ENCODE data around the gene MACROH2A1. TPM values are rescaled to one million over a fixed set of nuclear protein-coding genes. Genes with fewer than 3 reads are reported as not detected.

Gene MACROH2A1
- 150 and 169 TPM in 2 replicates for total RNA-seq

GRCh38 chr5:135398855-135399793 is at the start of gene MACROH2A1:
TSS of gene MACROH2A1 (minus strand) at chr5:135399231. CDS start at chr5:135389093, 10,138 bp downstream.
- no peak for DNase-seq (ENCODE audit: extremely low read depth, low read depth, low spot score)

DNA sequence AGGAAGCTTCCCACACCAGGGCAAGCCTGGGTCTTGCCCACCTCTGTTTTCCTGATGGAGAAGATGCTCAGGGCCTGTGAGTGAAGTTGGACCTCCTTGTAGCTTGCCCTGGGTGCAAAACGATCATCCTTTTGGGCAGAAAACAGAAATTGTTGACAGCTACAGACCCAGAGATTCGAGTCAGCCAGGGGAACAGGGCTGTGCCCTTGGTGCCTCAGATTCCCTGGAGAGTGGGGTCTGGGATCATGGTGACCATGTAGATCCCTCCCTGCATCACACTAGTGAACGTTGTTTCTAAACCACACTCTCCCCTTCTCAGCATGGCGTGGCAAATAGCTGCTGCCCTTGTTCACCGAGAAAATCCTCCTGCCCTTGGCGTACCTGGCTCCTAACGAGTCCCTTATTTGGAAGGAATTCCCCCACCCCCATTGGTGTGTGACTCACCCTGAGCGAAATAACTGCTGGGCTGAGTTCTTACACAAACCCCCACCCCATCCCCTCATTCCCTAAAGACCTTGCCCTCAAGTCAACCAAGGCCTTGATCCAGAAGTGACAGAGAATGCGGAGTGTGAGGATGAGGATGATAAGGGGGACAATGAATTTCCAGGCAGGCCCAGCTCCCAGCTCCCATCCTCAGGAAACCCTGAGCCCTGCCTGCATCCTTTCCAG is 49.2 kb upstream of the MACROH2A1 start:
- DNase-seq (ENCODE audit: extremely low read depth, low read depth, low spot score) = no peak

DNA sequence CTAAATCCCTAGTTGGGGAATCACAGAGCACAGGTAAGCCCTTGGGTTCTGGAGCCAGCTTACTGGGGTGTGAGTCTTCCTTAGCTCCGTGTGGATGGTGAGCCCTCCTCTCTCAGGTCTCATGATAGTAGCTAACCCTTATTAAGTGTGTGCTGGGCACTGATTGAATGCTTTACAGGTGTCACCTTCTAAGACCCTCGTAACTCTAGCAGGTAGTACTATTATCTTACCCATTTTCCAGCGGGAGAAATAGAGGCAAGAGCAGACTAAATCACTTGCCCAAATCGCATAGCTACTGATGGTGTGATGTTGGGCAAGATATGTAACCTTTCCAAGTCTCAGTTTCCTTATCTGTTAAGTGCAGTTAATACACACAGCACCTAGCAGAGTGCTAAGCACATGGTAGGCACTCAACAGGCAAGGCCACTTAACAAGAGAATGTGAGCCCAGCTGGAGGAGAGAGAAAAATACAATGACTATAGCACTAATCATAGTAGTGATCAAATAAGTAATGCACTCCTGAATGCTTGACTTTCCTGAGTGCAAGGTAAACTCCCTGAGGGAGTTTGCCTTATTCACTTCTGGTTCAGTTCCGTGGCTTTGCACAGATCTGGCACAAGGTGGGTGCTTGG is 48.4 kb upstream of the MACROH2A1 start, which contains the start of gene DCANP1:
DCANP1 (minus strand) TSS at position 51 of the 632 bp plus-strand sequence. CDS start 240 bp downstream, outside the sequence.
- DNase-seq (ENCODE audit: extremely low read depth, low read depth, low spot score) = no peak

GRCh38 chr5:135446615-135447014 is 47.6 kb upstream of the MACROH2A1 start:
- DNase-seq (ENCODE audit: extremely low read depth, low read depth, low spot score) = no peak

- no peak for DNase-seq (ENCODE audit: extremely low read depth, low read depth, low spot score)
These were observed 47.2 kb upstream of the MACROH2A1 start for GRCh38 chr5:135446206-135446605.

DNA sequence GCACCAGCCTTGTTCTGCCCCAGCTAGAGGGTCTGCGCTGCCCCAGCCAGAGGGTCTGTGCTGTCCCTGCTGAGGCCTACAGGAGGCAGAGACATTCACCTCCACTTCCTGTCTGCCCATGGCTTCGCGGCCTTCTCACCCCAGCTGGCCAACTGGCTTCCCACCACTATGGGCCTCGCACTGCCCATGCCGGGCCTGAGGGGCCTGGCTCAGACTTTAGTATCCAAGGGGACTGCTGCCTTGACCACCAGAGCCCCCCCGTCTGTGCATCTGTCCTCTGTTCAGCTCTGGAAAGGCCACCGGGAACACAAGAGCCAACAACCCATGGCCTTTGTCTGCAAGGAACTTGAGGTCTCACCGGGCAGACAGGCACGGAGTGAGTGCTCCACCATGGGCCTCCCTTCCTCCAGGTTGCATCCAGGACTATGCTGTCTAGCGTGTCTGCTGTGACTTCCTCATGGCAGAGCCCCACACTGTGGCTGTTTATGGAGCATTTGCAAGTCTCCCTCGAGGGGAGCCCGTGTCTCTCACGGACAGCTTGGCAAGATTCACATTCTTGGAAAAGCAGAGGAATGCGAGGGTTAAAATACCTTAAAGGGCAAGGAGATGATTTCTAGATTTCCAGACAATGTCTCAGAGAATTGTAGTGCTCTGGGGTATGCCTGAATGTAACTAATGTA is 46.4 kb upstream of the MACROH2A1 start:
- no peak for DNase-seq (ENCODE audit: extremely low read depth, low read depth, low spot score)

DNA sequence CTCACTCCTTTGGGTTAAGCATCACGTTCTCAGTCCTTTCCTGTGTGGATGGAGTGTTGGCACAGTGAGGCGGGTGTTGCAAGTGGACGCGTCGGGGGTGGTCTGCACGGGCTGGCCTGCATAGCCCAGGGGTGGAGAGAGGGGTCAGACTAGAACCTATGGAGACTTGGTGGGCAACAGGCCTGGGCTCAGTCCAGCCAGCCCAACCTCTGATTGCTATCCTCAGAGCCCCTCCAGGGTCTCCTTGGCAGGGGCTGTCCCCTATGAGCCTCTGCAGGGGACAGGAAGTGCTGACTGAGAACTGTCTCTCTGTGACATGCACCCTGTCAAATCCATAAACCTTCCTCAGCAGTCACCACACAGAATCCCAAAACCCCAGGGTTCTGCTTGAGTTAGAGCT is 45.9 kb upstream of the MACROH2A1 start:
- DNase-seq (ENCODE audit: extremely low read depth, low read depth, low spot score) = no peak

- no peak for DNase-seq (ENCODE audit: extremely low read depth, low read depth, low spot score)
These were observed 45.3 kb upstream of the MACROH2A1 start for GRCh38 chr5:135444360-135444759.

- DNase-seq (ENCODE audit: extremely low read depth, low read depth, low spot score) = no peak
These were observed 44.3 kb upstream of the MACROH2A1 start for GRCh38 chr5:135443161-135443960.

DNA sequence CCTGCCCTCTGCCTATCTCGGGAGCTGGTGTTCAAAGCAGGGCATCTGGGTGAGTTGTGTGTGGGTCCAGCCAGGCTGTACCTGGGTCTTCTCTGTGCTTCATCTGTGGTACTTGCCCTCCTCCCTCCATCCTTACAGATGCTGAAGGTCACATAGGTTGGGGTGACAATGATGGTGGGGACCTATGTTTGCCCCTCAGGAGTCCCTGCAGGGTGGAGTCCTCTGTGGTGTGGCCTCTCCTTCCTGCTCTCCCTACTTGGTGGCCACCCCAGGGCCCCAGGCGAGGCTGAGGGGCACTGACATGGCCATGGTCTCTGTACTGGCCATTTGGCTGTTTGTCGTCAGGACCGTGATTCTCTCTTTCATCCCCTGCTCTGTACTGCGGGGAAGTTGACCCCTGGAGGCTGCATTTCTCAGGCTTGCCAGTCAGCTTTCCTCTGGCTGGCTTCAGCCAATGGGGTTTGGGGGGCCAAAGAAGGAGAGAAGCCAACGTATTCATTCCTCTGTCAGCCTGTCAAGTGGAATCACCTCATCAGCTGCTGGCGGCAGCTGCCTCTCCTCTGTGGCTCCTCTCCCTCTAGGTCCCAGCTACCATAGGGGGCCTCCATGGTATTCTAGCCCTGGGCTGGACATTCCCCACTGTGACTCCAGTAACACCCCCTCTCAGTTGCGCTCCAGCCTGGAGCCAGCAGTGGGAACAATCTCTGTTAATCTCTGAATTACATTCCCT is 43.6 kb upstream of the MACROH2A1 start:
- no peak for DNase-seq (ENCODE audit: extremely low read depth, low read depth, low spot score)

DNA sequence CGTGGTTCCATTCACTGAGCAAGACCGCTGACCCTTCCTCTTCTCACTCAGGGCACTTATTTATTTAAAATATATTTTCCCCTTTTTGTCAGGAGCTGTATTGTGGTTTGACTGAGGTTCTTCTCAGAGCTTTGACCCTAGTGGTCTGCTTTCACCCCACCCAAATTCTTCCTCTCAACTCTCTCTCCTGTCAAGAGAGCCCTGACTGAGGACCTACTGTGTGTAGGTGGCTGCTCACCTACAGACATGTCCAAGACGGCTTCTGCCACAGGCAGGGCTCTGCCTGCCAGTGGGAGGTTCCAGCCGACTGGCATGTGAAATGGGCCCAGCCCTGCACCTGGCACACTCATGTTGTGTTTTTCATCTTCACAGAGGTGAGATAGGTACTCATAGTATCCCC is 42.9 kb upstream of the MACROH2A1 start:
- DNase-seq (ENCODE audit: extremely low read depth, low read depth, low spot score) = no peak

DNA sequence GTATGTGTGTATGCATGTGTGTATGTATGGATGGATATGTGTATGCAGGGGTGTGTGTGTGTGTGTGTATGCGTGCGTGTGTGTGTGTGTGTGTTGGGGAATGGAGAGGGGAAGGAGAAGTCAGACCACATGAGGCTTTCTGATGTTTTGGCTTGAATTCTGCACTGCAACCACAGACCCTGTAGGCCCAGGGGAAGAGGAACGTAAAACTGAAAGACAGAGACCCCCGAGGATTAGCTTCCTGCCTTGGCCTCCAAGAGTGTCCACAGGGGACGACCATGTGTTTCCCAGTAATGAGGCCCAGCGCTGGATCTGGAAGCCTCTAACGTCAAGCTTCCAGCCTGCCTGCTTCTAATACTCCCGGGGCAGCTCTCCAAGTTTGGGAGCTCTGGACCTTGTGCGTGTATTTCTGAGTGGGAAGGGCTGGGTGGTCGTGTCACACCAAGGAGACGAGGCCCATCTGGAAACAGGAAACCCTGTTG is 42.4 kb upstream of the MACROH2A1 start:
- no peak for DNase-seq (ENCODE audit: extremely low read depth, low read depth, low spot score)

DNA sequence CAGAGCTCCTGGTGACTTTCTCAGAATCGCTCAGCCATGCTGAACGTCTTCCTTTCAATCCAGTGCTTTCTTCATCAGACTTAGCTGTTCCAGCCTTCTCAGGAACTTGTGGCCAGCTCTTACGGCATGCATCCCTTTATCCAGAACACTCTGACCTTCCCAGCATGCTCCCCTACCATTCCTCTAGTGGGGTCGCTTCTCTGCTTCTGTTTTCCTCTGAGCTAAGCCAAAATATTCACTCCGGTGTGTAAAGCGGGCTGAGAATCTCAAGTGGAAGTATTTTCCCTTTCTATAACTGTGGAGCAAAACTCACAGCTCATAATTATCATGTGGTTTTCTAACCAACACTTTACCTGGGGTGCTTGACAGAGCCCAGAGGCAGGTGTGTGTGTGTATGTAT is 41.9 kb upstream of the MACROH2A1 start:
- DNase-seq (ENCODE audit: extremely low read depth, low read depth, low spot score) = no peak

GRCh38 chr5:135439231-135440205 is 40.5 kb upstream of the MACROH2A1 start:
- DNase-seq (ENCODE audit: extremely low read depth, low read depth, low spot score) = no peak

DNA sequence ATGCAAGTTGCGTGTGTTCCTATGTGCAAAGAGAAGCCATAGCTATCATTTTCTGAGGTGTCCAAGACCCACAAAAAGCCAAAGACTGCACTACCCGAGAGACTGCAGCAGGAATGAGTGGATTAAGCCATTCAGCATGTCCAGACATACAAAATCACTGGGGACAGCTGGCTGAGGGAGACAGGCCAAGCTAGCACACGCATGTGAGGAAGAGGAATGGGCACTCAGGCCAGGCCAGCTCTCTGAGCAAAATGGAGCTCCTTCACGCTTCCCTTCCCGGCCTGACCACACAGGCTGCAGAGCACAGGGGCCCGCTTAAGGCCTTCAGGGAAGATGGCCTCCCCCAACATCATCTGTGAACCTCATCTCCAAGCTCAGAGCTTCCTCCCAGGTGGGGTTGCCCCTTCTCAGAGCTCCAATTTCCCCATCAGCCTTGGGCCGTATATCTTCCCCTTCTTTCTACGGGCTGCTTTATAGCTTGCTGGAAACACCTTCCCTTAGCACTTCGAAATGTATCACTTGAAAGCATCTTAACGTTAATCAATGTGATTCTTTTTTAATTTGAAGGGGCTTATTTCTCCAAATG is 39.7 kb upstream of the MACROH2A1 start:
- no peak for DNase-seq (ENCODE audit: extremely low read depth, low read depth, low spot score)

- no peak for DNase-seq (ENCODE audit: extremely low read depth, low read depth, low spot score)
These were observed 38.9 kb upstream of the MACROH2A1 start for GRCh38 chr5:135437796-135438560.

- DNase-seq (ENCODE audit: extremely low read depth, low read depth, low spot score) = no peak
These were observed 38.4 kb upstream of the MACROH2A1 start for GRCh38 chr5:135437422-135437795.

All from glomerular endothelial cell (primary cell).